ENCODE data around the gene BPHL. TPM values are rescaled to one million over a fixed set of nuclear protein-coding genes. Genes with fewer than 3 reads are reported as not detected.
"Not testable (repeated sequence)": the region's sequence is repeated elsewhere in the genome, so short reads cannot be mapped to it uniquely, and the experiment has no call there.

BPHL gene
- total RNA-seq (ENCODE audit: low replicate concordance) = 14.8 and 17.7 TPM in 2 replicates

DNA sequence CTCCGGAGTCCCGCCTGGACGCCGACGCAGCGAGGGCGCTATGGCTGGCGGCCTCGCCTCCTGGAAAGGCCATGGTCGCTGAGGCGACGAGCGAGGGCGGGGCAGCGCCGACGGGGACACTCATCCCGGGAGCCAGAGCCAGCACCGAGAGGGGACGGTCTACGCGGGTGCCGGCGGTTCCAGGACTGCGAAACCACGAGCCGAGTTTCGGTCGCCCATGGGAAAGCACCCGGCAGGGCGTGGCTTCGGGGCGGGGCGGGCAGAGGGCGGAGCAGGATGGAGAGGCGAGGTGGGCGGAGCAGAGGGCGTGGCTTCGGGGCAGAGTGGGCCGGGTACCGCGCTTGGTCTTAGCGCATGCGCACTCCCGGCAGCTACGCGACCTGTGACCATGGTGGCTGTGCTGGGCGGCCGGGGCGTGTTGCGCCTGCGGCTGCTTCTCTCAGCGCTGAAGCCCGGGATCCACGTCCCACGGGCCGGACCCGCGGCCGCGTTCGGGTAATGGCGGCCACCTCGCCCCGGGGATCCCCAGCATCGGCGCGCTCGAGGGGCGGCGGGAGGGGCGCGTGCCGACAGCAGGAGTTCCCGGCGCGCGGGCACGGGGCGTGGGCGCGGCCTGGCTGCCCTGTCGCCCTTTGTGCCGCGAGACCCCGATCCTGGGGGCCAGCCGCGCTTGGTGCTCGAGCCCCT, at the start of gene BPHL:
BPHL (plus strand) TSS at position 359 of the 687 bp plus-strand sequence; CDS start at position 389, 30 bp downstream.
- peak within 1 kb of the TSS; percentile 85 for H3K4me3 ChIP-seq (ENCODE audit: low read depth, low read length)
- peak; percentile 91 for DNase-seq (ENCODE audit: low read depth)
- TF ChIP-seq, protein P1, sequence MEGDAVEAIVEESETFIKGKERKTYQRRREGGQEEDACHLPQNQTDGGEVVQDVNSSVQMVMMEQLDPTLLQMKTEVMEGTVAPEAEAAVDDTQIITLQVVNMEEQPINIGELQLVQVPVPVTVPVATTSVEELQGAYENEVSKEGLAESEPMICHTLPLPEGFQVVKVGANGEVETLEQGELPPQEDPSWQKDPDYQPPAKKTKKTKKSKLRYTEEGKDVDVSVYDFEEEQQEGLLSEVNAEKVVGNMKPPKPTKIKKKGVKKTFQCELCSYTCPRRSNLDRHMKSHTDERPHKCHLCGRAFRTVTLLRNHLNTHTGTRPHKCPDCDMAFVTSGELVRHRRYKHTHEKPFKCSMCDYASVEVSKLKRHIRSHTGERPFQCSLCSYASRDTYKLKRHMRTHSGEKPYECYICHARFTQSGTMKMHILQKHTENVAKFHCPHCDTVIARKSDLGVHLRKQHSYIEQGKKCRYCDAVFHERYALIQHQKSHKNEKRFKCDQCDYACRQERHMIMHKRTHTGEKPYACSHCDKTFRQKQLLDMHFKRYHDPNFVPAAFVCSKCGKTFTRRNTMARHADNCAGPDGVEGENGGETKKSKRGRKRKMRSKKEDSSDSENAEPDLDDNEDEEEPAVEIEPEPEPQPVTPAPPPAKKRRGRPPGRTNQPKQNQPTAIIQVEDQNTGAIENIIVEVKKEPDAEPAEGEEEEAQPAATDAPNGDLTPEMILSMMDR (IDR thresholded peaks at IDR 0.05; ENCODE audit: insufficient read depth, low read length) = no peak

DNA sequence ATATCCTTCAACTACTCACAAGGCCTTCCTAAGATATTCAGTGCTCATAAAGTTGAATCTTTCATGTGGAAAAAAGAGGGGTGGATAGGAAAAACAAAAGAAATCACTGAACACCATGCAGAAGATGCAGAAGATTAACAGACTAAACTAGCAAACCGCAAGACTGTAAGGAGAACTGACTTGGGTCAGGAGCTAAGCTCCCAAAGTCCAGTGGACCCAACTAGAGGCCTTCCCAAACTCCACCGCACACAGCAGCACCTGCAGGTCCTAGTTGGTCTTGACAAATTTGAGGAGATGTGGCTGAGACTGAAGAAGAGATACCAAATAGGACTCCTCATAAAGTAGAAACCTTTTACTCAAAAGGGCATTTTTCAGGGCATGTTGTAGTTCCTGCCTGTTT, 46.9 kb upstream of the BPHL start:
- DNase-seq (ENCODE audit: low read depth) = no peak
- TF ChIP-seq, protein P1 (IDR thresholded peaks at IDR 0.05; ENCODE audit: insufficient read depth, low read length) = no peak
- H3K4me3 ChIP-seq (ENCODE audit: low read depth, low read length) = no peak overlapping the region

DNA sequence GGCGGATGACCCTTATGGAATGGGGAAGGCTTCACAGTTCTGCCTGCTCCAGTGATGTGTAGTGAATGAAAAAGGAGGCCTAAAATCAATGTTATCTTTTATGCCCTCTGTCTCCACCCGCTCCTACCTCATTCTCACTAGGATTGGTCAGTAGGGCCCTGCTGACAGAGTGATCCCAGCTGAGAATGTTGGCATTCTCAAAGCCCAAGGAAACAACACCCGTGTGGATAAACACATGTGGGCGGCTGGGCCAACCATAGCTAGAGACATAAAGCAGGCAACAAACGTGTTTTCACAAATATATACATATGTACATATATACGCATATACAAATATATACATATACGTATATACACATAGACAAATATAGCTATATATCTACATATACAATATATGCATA, 45.7 kb upstream of the BPHL start:
- DNase-seq (ENCODE audit: low read depth) = no peak
- H3K4me3 ChIP-seq (ENCODE audit: low read depth, low read length) = no peak overlapping the region
- TF ChIP-seq, protein P1 (IDR thresholded peaks at IDR 0.05; ENCODE audit: insufficient read depth, low read length) = no peak

DNA sequence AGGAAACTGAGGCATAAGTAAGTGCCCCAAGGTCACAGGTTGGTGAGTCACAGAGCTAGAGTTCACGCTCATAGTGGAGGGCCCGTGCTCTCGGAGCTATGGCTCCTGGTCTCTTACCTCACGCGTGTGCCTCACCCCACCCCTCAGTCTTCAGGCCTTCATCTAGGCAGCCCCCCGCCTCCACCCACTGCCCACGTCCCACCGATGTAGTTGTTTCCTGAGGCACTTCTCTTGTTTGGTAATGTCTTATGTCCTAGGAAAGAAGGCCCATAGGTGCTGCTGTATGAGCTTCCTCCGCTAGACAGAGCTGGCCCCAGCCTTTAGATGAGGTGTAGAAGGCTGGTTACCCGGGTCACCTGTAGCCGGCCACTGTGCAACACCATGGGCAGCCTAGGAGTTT, 45.1 kb upstream of the BPHL start:
- no peak for DNase-seq (ENCODE audit: low read depth)
- no peak overlapping the region for H3K4me3 ChIP-seq (ENCODE audit: low read depth, low read length)
- TF ChIP-seq, protein P1 (IDR thresholded peaks at IDR 0.05; ENCODE audit: insufficient read depth, low read length) = no peak

DNA sequence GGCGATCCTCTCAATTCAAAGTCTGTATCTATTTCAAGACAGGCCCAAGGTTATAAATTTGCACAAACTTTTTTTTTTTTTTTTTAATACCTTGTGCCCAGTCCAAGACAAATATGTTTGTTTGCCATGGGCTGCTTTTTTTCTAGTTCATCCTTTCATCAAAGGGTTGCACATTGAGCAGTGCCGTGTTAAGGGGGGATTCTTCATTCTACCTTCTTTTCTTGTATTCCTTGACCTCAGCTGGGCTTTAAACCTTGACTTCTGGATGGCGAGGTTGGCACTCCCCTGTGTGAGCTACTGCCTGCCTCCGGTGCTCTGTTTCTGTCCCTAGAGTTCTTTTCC, 42.8 kb upstream of the BPHL start:
- DNase-seq (ENCODE audit: low read depth) = no peak
- H3K4me3 ChIP-seq (ENCODE audit: low read depth, low read length) = no peak overlapping the region
- TF ChIP-seq, protein P1 (IDR thresholded peaks at IDR 0.05; ENCODE audit: insufficient read depth, low read length) = no peak

DNA sequence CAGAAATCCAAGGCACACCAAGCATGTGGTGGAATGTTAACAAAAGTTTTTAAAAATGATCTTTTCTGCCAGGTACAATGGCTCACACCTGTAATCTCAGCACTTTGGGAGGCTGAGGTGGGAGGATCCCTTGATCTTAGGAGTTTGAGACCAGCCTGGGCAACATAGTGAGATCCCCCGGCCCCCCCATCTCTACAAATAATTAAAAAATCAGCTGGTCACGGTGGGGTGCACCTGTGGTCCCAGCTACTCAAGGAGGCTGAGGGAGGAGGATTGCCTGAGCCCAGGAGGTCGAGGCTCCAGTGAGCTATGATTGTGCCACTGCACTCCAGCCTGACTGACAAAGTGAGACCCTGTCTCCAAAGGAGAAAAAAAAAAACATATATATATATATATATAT, 42.2 kb upstream of the BPHL start:
- no peak for DNase-seq (ENCODE audit: low read depth)
- TF ChIP-seq, protein P1 (IDR thresholded peaks at IDR 0.05; ENCODE audit: insufficient read depth, low read length) = no peak
- no peak overlapping the region for H3K4me3 ChIP-seq (ENCODE audit: low read depth, low read length)

DNA sequence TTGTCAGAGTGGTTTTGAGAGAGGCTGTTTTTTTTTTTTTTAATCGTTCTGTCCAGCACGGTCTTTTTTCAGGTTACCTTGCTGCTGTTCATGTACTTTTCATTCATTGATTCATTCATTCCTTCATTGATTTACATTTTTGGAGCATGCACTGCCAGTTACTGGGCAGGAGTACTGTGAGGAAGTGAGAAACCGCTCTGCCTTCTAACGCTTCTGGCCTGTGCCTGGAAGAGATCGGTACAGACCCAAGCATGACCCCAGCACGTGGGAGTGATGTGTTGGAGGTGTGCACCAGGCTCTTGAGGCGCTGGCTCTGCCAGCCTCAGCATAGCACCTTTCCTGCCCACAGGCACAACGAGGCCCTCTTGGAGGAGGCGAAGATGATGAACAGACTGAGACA, 41.1 kb upstream of the BPHL start:
- TF ChIP-seq, protein P1 (IDR thresholded peaks at IDR 0.05; ENCODE audit: insufficient read depth, low read length) = no peak
- no peak for DNase-seq (ENCODE audit: low read depth)
- no peak overlapping the region for H3K4me3 ChIP-seq (ENCODE audit: low read depth, low read length)

DNA sequence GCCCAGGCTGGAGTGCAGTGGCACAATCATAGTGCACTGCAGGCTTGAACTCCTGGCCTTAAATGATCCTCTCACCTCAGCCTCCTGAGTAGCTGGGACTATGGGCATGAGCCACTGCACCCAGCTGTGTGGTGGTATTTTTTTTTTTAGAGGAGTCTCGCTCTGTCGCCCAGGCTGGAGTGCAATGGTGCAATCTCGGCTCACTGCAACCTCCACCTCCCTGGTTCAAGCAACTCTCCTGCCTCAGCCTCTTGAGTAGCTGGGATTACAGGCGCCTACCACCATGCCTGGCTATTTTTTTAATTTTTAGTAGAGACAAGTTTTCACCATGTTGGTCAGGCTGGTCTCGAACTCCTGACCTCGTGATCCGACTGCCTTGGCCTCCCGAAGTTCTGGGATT, 39.6 kb upstream of the BPHL start:
- H3K4me3 ChIP-seq (ENCODE audit: low read depth, low read length); DNase-seq (ENCODE audit: low read depth): not testable (repeated sequence)
